Measurements from ENCODE around the gene OR9Q2. TPM values are rescaled to one million over a fixed set of nuclear protein-coding genes. Genes with fewer than 3 reads are reported as not detected.

OR9Q2 gene
- total RNA-seq, 1 experiment from 2014 or later = not detected

Other genes starting within 250 kb of the OR9Q2 start
- gene OR9Q1, start 165.2 kb upstream of the OR9Q2 start, total RNA-seq (2014; rRNA removed; shearing (Covaris generic)) = not detected in 2 replicates
- gene OR6Q1, start 158.1 kb upstream of the OR9Q2 start, total RNA-seq (2014; rRNA removed; shearing (Covaris generic)) = not detected in 2 replicates
- gene OR9I1, start 63.5 kb upstream of the OR9Q2 start, total RNA-seq (2014; rRNA removed; shearing (Covaris generic)) = not detected in 2 replicates
- not detected in 2 replicates for gene OR1S2, start 15.1 kb downstream of the OR9Q2 start, total RNA-seq (2014; rRNA removed; shearing (Covaris generic))
- gene OR1S1, start 23.6 kb downstream of the OR9Q2 start, total RNA-seq (2014; rRNA removed; shearing (Covaris generic)) = not detected in 2 replicates
- not detected in 2 replicates for gene OR10Q1, start 39.8 kb downstream of the OR9Q2 start, total RNA-seq (2014; rRNA removed; shearing (Covaris generic))
- not detected in 2 replicates for gene OR10W1, start 79.2 kb downstream of the OR9Q2 start, total RNA-seq (2014; rRNA removed; shearing (Covaris generic))
- gene OR5B17, start 170.0 kb downstream of the OR9Q2 start, total RNA-seq (2014; rRNA removed; shearing (Covaris generic)) = not detected in 2 replicates
- gene OR5B3, start 217.8 kb downstream of the OR9Q2 start, total RNA-seq (2014; rRNA removed; shearing (Covaris generic)) = not detected in 2 replicates
- gene OR5B2, start 239.1 kb downstream of the OR9Q2 start, total RNA-seq (2014; rRNA removed; shearing (Covaris generic)) = not detected in 2 replicates